ENCODE results near the gene KCNAB1. TPM values are rescaled to one million over a fixed set of nuclear protein-coding genes. Genes with fewer than 3 reads are reported as not detected.

The KCNAB1 gene
- total RNA-seq, 3 donors from 2014 or later (not counting 1 experiment from before 2014, with no cell fraction given): not detected

DNA sequence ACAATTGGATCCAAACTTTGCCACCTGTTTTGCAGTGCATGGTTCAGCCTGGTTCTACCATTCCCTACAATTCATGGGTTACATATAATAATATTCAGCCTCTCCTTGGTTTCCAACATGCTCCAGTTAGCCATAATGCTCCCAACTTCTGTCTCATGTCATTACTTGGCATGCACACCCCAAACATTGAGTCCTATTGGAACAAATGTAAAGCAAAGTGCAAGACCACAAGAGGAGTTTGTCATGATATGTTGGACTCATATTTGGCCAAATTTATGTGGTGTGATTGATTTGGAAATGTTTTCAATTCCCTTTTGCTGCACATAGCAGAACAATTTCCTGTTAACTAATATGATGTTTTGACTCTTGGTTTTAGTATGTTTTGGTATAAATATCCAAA lies 50.2 kb downstream of the KCNAB1 start:
- no peak overlapping the region for H3K4me3 ChIP-seq (ENCODE audit: low read length)
- no peak overlapping the region for H3K27ac ChIP-seq (ENCODE audit: low read length)
- H3K36me3 ChIP-seq (ENCODE audit: control insufficient read depth, insufficient read depth, low read length): no peaks in the 10 kb centered on the region
- no peak for ATAC-seq
- Mint-ChIP-seq H3K36me3 (no peaks in the 10 kb centered on the region), H3K27me3 (ENCODE audit: low read depth in 2 of 2) (peaks cover 8 to 23% of the 10 kb centered on the region in 2 donors), H3K4me1 (no peaks in the 10 kb centered on the region), H3K27ac (no peak overlapping the region), H3K4me3 (no peak overlapping the region), H3K9me3 (no peaks in the 10 kb centered on the region)
- no peaks in the 10 kb centered on the region for H3K9me3 ChIP-seq (ENCODE audit: control insufficient read depth, insufficient read depth, low read length)
- DNase-seq: no peak
- H3K27me3 ChIP-seq (ENCODE audit: control insufficient read depth, insufficient read depth, low read length): no peaks in the 10 kb centered on the region
- no peaks in the 10 kb centered on the region for H3K4me1 ChIP-seq (ENCODE audit: control insufficient read depth, insufficient read depth, low read length)
- no peak for TF ChIP-seq CTCF (IDR thresholded peaks at IDR 0.05)
- intact Hi-C loops (cut with micrococcal nuclease): no loop called here

DNA sequence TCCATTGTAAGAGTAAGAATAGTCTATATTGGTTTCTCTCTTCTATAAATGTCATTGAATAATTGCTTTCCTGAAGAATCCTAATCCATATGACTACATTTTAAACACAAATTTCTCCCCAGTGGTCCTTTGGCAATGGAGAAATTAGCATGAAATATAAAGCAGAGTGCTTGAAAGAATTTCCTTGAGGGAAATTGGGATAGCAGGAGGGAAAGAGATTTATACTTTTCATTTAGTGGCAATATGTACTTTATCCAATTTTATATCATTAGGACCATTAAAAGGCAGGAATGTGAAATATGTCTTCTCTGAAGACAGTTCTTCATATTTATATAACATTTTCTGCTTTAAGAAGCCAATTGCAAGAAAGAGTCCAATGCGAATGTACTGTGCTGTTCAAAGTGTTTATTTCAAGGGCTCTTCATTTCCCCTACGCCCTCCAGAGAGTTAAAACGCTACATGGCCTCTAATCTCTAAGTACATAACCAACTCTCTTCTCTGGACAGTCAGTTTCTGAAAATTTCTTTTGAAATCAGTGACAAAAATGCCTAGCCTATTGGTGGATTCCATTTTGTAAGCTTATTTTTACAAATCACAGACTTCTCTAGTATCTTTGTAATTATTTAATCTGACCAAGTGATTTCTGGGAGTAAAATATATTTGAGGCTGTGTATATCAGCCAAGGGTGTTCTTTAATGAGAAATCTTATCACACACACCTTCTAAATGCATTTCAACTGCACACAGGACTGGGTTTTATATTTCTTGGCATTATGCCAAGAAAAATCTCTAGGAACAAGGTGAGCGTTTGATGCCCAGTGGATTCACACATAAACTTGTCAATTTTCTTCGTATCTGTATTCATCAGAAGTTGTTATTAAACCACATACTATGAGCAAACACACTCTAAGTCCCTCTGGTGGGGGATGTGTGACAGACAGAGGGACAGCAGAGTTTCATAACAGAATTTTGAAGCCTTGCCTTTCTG lies 51.2 kb downstream of the KCNAB1 start:
- Histone ChIP-seq H3K4me3 (ENCODE audit: low read length) (no peak overlapping the region), H3K36me3 (ENCODE audit: control insufficient read depth, insufficient read depth, low read length) (no peaks in the 10 kb centered on the region), H3K27me3 (ENCODE audit: control insufficient read depth, insufficient read depth, low read length) (no peaks in the 10 kb centered on the region), H3K9me3 (ENCODE audit: control insufficient read depth, insufficient read depth, low read length) (no peaks in the 10 kb centered on the region), H3K27ac (ENCODE audit: low read length) (no peak overlapping the region), H3K4me1 (ENCODE audit: control insufficient read depth, insufficient read depth, low read length) (no peaks in the 10 kb centered on the region)
- WGBS (ENCODE audit: insufficient coverage): 91% methylated on average over 4 of the region's 5 CpGs
- Mint-ChIP-seq H3K9me3 (no peaks in the 10 kb centered on the region), H3K27me3 (ENCODE audit: low read depth in 2 of 2) (peaks cover 8 to 23% of the 10 kb centered on the region in 2 donors), H3K4me3 (no peak overlapping the region), H3K36me3 (no peaks in the 10 kb centered on the region), H3K27ac (no peak overlapping the region), H3K4me1 (no peaks in the 10 kb centered on the region)
- DNase-seq (no peak), ATAC-seq (no peak)
- TF ChIP-seq CTCF (IDR thresholded peaks at IDR 0.05): no peak
- intact Hi-C loops (cut with micrococcal nuclease): no loop called here

DNA sequence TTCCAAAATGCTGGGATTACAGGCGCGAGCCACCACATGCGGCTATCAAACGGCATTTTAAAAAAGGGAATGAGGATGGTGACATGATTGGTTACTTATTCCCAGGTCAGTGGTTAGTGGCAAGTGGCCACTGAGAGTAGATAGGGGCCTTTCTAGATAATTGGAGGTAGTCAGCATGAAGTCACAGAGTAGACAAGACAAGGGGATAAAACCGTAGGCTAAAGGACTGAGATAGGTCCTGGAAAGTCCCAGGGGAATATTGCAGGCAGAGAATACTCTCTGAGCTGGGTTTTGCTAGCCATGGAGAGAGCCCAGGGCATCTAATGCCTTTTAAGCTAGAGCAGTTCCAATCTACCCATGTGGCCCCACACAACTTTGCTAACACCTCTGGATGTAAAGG lies 52.2 kb downstream of the KCNAB1 start:
- Histone ChIP-seq H3K4me3 (ENCODE audit: low read length) (no peak overlapping the region), H3K36me3 (ENCODE audit: control insufficient read depth, insufficient read depth, low read length) (no peaks in the 10 kb centered on the region), H3K27ac (ENCODE audit: low read length) (no peak overlapping the region), H3K9me3 (ENCODE audit: control insufficient read depth, insufficient read depth, low read length) (no peaks in the 10 kb centered on the region), H3K4me1 (ENCODE audit: control insufficient read depth, insufficient read depth, low read length) (no peaks in the 10 kb centered on the region), H3K27me3 (ENCODE audit: control insufficient read depth, insufficient read depth, low read length) (no peaks in the 10 kb centered on the region)
- intact Hi-C loops (cut with micrococcal nuclease): no loop called here
- H3K4me1 Mint-ChIP-seq: no peaks in the 10 kb centered on the region
- H3K27ac Mint-ChIP-seq: no peak overlapping the region
- peaks cover 8 to 15% of the 10 kb centered on the region in 2 donors for H3K27me3 Mint-ChIP-seq (ENCODE audit: low read depth in 2 of 2)
- TF ChIP-seq CTCF (IDR thresholded peaks at IDR 0.05): no peak
- ATAC-seq (no peak), DNase-seq (no peak)
- no peaks in the 10 kb centered on the region for H3K36me3 Mint-ChIP-seq
- H3K9me3 Mint-ChIP-seq: no peaks in the 10 kb centered on the region
- 89% methylated on average over 5 of the region's 5 CpGs for WGBS (ENCODE audit: insufficient coverage)
- no peak overlapping the region for H3K4me3 Mint-ChIP-seq

All from natural killer cell (primary cell).